Measurements from ENCODE around the gene MGAT4A.
"Not testable (repeated sequence)": the region's sequence is repeated elsewhere in the genome, so short reads cannot be mapped to it uniquely, and the experiment has no call there.

Gene MGAT4A

DNA sequence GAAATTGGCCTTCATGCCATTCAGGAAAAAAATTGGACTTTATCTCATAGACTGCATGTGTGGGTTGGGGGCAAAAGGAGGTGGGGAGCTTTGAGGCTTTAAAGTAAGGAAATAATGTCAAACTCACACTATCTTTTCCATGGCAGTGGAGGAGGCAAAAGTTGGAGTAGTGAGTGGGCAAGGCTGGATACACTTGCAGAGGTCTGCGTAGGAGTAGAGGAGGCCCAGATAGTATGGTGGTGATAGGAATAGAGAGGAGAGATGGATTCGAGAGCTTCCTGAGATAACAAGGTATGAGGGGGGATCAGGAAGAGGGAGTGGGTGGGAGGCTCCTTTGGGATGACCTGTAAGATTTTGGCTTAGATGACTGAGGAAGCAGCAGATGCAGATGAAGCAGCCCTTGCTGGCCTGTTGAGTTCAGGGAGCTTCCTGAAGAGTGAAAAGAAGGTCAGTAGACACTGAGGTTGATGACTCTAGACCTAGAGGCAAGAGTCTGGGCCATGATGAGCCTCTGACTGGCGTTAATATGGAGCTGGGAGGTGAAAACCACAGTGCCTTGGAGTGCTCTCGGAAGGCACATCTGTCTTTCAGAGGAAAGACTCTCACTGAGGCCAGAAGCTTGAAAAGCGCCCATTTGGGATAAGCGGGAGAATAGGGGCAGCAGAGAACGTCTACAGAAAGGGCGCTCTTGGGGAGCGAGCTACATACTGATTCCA is 116.8 kb downstream of the MGAT4A start:
- no peaks in the 10 kb centered on the region for H3K27me3 Mint-ChIP-seq
- no peak overlapping the region for H3K4me3 Mint-ChIP-seq
- DNase-seq (ENCODE audit: low spot score in 2 of 2) (no peak), ATAC-seq (replicated peaks; ENCODE audit: extremely low read depth, poor library complexity, severe bottlenecking) (no peak)
- peaks cover 65% of the 10 kb centered on the region for H3K4me1 Mint-ChIP-seq
- H3K36me3 Mint-ChIP-seq (ENCODE audit: insufficient read depth) = peaks cover 62% of the 10 kb centered on the region
- H3K9me3 Mint-ChIP-seq = no peaks in the 10 kb centered on the region
- H3K27ac Mint-ChIP-seq (ENCODE audit: low read depth) = peak overlapping the region; percentile 70

DNA sequence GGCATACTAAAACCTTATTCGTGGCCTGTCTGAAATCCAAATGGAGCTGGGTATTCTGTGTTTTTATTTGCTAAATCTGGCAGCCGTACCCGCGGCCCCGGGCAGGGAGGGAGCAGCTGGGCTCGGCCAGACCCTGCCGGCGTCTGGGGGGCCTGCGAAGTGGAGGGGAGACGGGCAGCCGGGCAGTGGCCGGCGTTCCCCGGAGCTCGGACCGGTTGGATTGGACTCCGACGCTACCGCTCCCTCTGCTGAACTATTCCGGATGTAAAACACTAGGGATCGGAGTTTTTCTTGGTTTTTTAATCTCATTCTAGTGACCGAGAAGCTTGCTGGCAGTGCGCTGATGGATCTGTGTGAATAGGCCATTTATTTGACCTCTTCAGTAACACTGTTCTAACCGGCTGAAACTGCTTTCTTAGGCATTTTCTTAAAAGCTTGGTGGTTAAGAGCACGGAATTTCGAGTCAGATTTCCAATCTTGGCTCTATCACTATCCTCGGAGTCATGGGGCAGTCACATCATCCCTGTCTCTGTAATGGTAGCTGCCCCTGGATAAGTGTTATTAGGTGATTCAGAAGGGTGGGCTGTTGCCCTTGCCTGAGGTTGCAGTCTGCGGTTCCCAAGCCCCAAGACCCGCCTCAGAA is 121.8 kb downstream of the MGAT4A start:
- Mint-ChIP-seq H3K27me3 (no peaks in the 10 kb centered on the region), H3K4me1 (peaks cover 73% of the 10 kb centered on the region), H3K4me3 (peak overlapping the region; percentile 94), H3K27ac (ENCODE audit: low read depth) (peak overlapping the region; percentile 76), H3K9me3 (no peaks in the 10 kb centered on the region), H3K36me3 (ENCODE audit: insufficient read depth) (peaks cover 55% of the 10 kb centered on the region)
- DNase-seq (ENCODE audit: low spot score in 2 of 2) = no peak
- ATAC-seq (replicated peaks; ENCODE audit: extremely low read depth, poor library complexity, severe bottlenecking) = peak; percentile 5

DNA sequence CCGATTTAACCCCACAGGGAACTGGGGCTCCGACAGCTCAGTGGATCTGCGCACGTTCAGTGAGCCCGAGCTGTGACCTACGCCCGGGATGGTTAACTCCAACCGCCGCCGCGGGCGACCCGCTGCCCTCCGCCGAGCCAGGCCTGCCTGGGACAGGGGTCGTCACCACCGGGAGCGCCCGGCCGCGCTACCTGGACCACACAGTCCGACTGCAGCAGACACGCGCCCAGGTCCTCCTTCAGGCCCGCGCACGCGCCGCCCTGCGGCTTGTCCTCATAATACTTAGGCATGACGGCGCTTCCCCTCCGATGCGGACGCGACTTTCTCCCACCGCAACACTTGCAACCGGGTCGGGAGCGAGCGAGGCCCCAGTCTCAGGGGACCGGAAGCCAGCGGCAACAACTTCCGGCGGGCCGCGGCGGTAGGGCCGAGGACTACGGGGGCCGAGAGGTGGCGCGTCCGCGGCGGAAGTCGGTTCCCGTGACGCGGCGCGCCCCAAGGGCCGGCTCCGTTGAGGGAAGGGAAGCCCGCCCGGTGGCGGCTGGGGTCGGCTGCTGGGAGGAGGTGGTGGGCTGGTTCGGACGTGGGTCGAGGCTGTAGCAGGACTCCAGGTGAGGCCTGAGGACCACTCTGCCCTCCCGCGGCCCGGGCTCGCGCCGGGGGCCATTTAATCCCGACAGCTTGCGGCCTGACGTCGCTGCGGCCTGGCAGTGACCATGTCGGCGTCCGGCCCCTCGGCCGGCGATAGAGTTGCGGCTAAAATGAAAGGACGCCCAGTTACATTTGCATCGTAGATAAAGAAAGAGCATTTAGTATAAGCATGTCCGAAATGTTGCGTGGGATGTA is 122.6 kb downstream of the MGAT4A start, which contains the start of the genes COA5 and UNC50:
COA5 (minus strand) TSS at position 397 of the 846 bp plus-strand sequence; CDS start at position 290, 107 bp downstream.
UNC50 (plus strand) TSS at position 474 of the 846 bp plus-strand sequence. CDS start 1,171 bp downstream, outside the sequence.
- peak; percentile 82 to 85 for DNase-seq (ENCODE audit: low spot score in 2 of 2)
- peaks cover 65% of the 10 kb centered on the region for H3K4me1 Mint-ChIP-seq
- H3K27me3 Mint-ChIP-seq = no peaks in the 10 kb centered on the region
- H3K4me3 Mint-ChIP-seq = peak within 1 kb of the TSS; percentile 94
- peaks cover 53% of the 10 kb centered on the region for H3K36me3 Mint-ChIP-seq (ENCODE audit: insufficient read depth)
- H3K27ac Mint-ChIP-seq (ENCODE audit: low read depth) = peak within 1 kb of the TSS; percentile 76
- peak; percentile 88 for ATAC-seq (replicated peaks; ENCODE audit: extremely low read depth, poor library complexity, severe bottlenecking)
- no peaks in the 10 kb centered on the region for H3K9me3 Mint-ChIP-seq

DNA sequence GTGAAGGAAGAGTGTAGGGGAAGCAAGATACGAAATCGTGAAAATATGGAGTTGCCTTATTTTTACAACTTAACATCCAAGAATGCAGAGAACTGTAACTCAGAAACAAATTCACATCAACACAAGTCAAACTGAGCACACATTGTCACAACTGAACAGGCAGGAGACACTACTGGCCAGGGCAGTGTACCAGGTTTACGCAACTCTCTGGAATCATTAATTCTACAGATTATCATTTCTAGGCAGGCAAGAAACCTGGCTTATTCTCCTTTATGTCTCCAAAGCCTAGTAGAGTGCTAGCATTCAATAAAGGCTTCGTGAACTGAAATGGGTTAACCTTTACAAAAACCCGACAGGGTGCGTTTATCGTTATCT is 123.2 kb downstream of the MGAT4A start:
- Mint-ChIP-seq H3K9me3 (no peaks in the 10 kb centered on the region), H3K4me1 (peaks cover 62% of the 10 kb centered on the region), H3K4me3 (peak overlapping the region; percentile 94), H3K27ac (ENCODE audit: low read depth) (peak overlapping the region; percentile 76), H3K36me3 (ENCODE audit: insufficient read depth) (peaks cover 54% of the 10 kb centered on the region), H3K27me3 (no peaks in the 10 kb centered on the region)
- DNase-seq (ENCODE audit: low spot score in 2 of 2) = no peak
- ATAC-seq (replicated peaks; ENCODE audit: extremely low read depth, poor library complexity, severe bottlenecking) = peak; percentile 10

DNA sequence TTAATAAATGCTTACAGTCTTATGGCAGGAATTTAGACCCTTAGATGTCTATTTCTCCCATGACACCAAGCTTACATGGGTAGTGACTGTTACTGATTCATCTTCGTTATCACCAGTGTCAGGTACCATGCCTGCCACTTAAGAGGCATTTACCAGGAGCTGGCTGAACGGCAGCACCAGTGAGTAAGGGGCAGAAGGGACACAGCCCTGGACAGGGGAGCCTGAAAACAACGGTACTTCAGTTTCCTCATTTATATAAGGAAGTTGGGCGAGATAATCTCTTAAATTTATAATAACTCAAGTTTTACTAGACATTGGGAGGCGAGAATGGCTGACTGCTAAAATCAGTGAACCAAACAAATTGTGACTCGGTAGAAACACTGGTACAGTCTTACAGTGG is 123.8 kb downstream of the MGAT4A start:
- Mint-ChIP-seq H3K27me3 (no peaks in the 10 kb centered on the region), H3K4me1 (peaks cover 62% of the 10 kb centered on the region), H3K27ac (ENCODE audit: low read depth) (peak overlapping the region; percentile 76), H3K36me3 (ENCODE audit: insufficient read depth) (peaks cover 50% of the 10 kb centered on the region), H3K9me3 (no peaks in the 10 kb centered on the region), H3K4me3 (peak overlapping the region; percentile 94)
- no peak for DNase-seq (ENCODE audit: low spot score in 2 of 2)
- no peak for ATAC-seq (replicated peaks; ENCODE audit: extremely low read depth, poor library complexity, severe bottlenecking)

DNA sequence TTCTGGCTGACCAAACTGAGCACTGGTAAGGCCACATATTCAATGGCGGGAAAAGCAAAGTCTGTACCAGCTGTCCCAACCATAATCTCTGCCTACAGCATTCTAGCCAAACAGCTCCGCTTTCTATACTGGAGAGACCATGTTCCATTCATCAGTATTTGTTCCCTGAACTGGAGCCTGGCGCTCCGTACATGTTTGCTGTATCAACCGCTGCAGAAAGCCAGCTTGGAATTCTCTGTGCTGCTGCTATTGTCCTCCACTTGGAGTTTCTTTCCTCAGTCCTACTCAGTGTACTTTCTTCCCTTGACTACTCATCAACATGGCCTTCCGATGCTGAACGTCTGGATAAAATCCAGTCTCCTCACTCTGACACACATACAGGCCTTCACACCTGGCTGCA is 124.5 kb downstream of the MGAT4A start:
- Mint-ChIP-seq H3K36me3 (ENCODE audit: insufficient read depth) (peaks cover 50% of the 10 kb centered on the region), H3K4me3 (peak overlapping the region; percentile 94), H3K4me1 (peaks cover 62% of the 10 kb centered on the region), H3K9me3 (no peaks in the 10 kb centered on the region), H3K27me3 (no peaks in the 10 kb centered on the region), H3K27ac (ENCODE audit: low read depth) (peak overlapping the region; percentile 76)
- ATAC-seq (replicated peaks; ENCODE audit: extremely low read depth, poor library complexity, severe bottlenecking) (no peak), DNase-seq (ENCODE audit: low spot score in 2 of 2) (no peak)

DNA sequence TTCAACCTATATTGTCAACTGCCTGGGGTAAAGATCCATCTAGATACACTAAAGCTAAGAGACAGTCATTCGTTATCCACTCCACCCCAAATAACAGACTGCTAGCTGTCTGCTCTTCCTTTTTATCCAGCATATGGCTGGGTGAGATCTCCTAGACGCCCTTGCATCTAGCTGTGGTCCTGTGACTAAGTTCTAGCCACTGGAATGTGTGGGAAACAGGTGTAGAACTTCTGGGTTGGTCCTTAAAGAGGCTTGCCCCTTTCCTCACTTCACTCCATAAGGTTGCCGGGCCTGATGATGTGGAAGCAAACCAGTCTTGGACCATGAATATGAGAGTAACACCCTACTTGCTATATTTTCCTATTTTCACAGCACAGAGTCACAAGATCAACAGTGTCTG is 125.9 kb downstream of the MGAT4A start:
- H3K27ac Mint-ChIP-seq (ENCODE audit: low read depth) = peak overlapping the region; percentile 69
- peaks cover 49% of the 10 kb centered on the region for H3K4me1 Mint-ChIP-seq
- no peaks in the 10 kb centered on the region for H3K27me3 Mint-ChIP-seq
- no peaks in the 10 kb centered on the region for H3K9me3 Mint-ChIP-seq
- DNase-seq (ENCODE audit: low spot score in 2 of 2) (no peak), ATAC-seq (replicated peaks; ENCODE audit: extremely low read depth, poor library complexity, severe bottlenecking) (no peak)
- peaks cover 41% of the 10 kb centered on the region for H3K36me3 Mint-ChIP-seq (ENCODE audit: insufficient read depth)
- no peak overlapping the region for H3K4me3 Mint-ChIP-seq

DNA sequence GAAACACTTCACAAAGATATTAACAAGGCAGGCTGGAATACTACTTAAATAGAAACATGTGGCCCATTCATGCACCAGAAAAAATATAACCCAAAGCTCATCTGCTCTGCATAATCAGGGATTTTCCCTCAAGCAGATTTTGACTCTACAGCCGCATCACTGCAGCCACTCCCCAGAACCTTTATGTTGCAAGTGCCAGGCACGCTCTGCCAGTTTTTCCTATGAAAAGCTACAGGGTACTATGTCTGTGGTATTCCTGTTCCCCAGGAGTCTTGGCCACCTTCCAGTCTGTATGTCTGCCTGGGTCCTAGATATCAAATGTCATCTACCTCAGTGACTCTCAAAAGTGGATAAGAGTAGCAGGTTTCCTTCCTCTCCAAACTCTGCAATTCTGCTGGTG is 126.4 kb downstream of the MGAT4A start:
- Mint-ChIP-seq H3K9me3 (no peaks in the 10 kb centered on the region), H3K4me1 (peaks cover 43% of the 10 kb centered on the region), H3K27me3 (no peaks in the 10 kb centered on the region), H3K27ac (ENCODE audit: low read depth) (peak overlapping the region; percentile 69), H3K4me3 (no peak overlapping the region), H3K36me3 (ENCODE audit: insufficient read depth) (peaks cover 44% of the 10 kb centered on the region)
- no peak for ATAC-seq (replicated peaks; ENCODE audit: extremely low read depth, poor library complexity, severe bottlenecking)
- no peak for DNase-seq (ENCODE audit: low spot score in 2 of 2)

DNA sequence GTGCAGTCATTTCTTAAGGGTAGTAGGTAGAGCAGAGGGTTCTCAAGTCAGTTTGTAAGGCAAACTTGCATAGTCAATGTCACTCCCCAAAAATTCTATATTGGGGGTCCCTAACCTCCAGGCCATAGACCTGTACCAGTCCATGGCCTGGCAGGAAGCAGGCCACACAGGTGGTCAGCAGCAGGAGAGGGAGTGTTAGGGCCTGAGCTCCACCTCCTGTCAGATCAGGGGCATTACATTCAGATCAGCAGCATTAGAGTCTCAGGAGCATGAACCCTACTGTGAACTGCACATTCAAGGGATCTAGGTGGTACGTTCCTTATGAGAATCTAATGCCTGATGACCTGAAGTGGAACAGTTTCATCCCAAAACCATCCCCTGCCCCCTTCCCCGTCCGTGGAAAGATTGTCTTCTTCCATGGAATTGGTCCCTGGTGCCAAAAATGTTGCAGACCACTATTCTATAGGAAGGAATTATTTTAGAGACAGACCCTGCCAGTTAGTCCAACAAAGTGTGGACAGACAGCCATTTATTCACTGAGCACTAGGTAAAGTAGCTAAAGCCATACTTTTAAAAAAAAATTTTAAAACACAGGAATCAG is 129.3 kb downstream of the MGAT4A start:
- DNase-seq (ENCODE audit: low spot score in 2 of 2) = no peak
- Mint-ChIP-seq H3K9me3 (no peaks in the 10 kb centered on the region), H3K4me3 (no peak overlapping the region), H3K27me3 (no peaks in the 10 kb centered on the region), H3K36me3 (ENCODE audit: insufficient read depth) (peaks cover 30% of the 10 kb centered on the region), H3K4me1 (peaks cover 25% of the 10 kb centered on the region), H3K27ac (ENCODE audit: low read depth) (no peak overlapping the region)
- ATAC-seq (replicated peaks; ENCODE audit: extremely low read depth, poor library complexity, severe bottlenecking) = no peak

DNA sequence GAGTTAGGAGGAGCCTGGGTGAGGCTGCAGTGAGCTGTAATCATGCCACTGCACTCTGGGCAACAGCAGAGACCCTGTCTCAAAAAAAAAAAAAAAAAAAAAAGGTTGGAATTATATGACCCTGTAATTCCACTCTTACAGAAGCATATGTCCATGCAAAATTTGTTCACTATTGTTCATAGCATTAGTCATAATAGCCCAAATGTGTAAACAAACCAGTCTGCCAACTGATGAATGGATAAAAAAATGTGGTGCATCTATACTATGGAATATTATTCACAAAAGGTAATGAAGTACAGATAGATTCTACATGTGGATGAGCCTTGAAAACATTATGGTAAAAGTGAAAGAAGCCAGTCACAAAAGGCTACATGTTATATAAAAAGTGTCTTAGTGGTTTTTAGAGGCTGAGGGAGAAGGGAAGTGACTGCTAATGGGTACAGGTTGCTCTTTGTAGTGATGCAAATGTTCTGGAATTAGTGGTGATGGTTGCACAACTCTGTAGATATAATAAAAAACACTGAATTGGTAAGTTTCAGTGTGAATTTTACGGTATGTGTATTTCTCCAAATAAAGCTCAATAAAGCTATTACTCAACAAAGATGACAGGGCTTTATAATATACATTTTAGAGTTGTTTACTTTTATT is 132.0 kb downstream of the MGAT4A start:
- no peak for DNase-seq (ENCODE audit: low spot score in 2 of 2)

DNA sequence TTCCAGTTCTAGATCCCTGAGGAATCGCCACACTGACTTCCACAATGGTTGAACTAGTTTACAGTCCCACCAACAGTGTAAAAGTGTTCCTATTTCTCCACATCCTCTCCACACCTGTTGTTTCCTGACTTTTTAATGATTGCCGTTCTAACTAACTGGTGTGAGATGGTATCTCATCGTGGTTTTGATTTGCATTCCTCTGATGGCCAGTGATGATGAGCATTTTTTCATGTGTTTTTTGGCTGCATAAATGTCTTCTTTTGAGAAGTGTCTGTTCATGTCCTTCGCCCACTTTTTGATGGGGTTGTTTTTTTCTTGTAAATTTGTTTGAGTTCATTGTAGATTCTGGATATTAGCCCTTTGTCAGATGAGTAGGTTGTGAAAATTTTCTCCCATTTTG is 136.3 kb downstream of the MGAT4A start:
- H3K4me3 Mint-ChIP-seq; H3K27me3 Mint-ChIP-seq; H3K9me3 Mint-ChIP-seq; ATAC-seq (replicated peaks; ENCODE audit: extremely low read depth, poor library complexity, severe bottlenecking); H3K27ac Mint-ChIP-seq (ENCODE audit: low read depth); DNase-seq (ENCODE audit: low spot score in 2 of 2): not testable (repeated sequence)
- peaks cover 26% of the 10 kb centered on the region for H3K36me3 Mint-ChIP-seq (ENCODE audit: insufficient read depth)
- peaks cover 19% of the 10 kb centered on the region for H3K4me1 Mint-ChIP-seq

More for the DNA sequence above, 132.0 kb downstream of the MGAT4A start:
- H3K36me3 Mint-ChIP-seq (ENCODE audit: insufficient read depth) = peaks cover 35% of the 10 kb centered on the region
- peaks cover 9% of the 10 kb centered on the region for H3K4me1 Mint-ChIP-seq
- ATAC-seq (replicated peaks; ENCODE audit: extremely low read depth, poor library complexity, severe bottlenecking) = no peak
- no peak overlapping the region for H3K4me3 Mint-ChIP-seq
- peaks cover 2% of the 10 kb centered on the region for H3K9me3 Mint-ChIP-seq
- H3K27me3 Mint-ChIP-seq = no peaks in the 10 kb centered on the region
- H3K27ac Mint-ChIP-seq (ENCODE audit: low read depth) = peak overlapping the region; percentile 68

DNA sequence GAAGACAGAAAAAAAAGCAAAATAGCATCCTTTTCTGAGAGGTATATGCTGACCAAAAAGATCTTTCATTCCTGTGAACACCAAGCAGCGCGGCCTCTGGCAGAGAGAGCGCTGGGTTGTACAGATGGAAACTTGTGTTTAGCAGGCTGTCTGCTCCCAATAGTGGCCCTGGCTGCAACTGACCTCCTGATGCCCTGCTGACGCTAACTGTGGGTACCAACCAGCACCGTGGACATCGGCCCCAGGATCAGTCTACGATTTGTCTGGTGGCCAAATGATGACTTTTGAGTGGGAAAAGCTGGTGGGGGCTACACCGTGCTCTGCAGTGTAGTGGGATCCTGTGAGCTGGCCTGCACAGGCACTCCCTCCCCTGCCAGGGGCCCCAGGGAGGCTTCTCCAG is 138.4 kb downstream of the MGAT4A start:
- ATAC-seq (replicated peaks; ENCODE audit: extremely low read depth, poor library complexity, severe bottlenecking) (no peak), DNase-seq (ENCODE audit: low spot score in 2 of 2) (no peak)
- Mint-ChIP-seq H3K4me1 (peaks cover 19% of the 10 kb centered on the region), H3K9me3 (peaks cover 4% of the 10 kb centered on the region), H3K4me3 (no peak overlapping the region), H3K27me3 (no peaks in the 10 kb centered on the region), H3K27ac (ENCODE audit: low read depth) (peak overlapping the region; percentile 38), H3K36me3 (ENCODE audit: insufficient read depth) (peaks cover 26% of the 10 kb centered on the region)

All from central memory CD8-positive, alpha-beta T cell (primary cell).